Neural cell (in vitro differentiated cells): ENCODE data around the gene USP38. TPM values are rescaled to one million over a fixed set of nuclear protein-coding genes. Genes with fewer than 3 reads are reported as not detected.
"Not testable (repeated sequence)": the region's sequence is repeated elsewhere in the genome, so short reads cannot be mapped to it uniquely, and the experiment has no call there.

ENCODE experiments used
- H2AFZ ChIP-seq: fragments of 200-600, 300-800 bp; sonication (generic), shearing (Covaris generic); 2 replicates; pipeline ENCODE4 v1.6.0; 2014; ENCODE audit warnings: low read depth, mild to moderate bottlenecking, antibody characterized with exemption, low read length, moderate library complexity
- H3F3A ChIP-seq: fragments of 200-600 bp; shearing (Covaris generic); 2 replicates; pipeline ENCODE4 v1.6.1; 2016; ENCODE audit warnings: mild to moderate bottlenecking, moderate library complexity, mixed read lengths, antibody characterized with exemption, low read length; ENCODE audit not compliant: insufficient read depth, poor library complexity, severe bottlenecking
- H3K27ac ChIP-seq: fragments of 200-600, 300-800 bp; sonication (generic), shearing (Covaris generic); 2 replicates; pipeline ENCODE4 v1.5.1; 2014; ENCODE audit warnings: mild to moderate bottlenecking, low read length, moderate library complexity
- H3K27me3 ChIP-seq: fragments of 300-800, 200-600 bp; sonication (generic), shearing (Covaris generic); 2 replicates; pipeline ENCODE4 v1.6.0; 2014; ENCODE audit warnings: mild to moderate bottlenecking, low read depth, low read length, moderate library complexity; ENCODE audit not compliant: insufficient read depth
- H3K36me3 ChIP-seq: fragments of 300-800, 200-600 bp; sonication (generic), shearing (Covaris generic); 2 replicates; pipeline ENCODE4 v1.5.1; 2014; ENCODE audit warnings: mild to moderate bottlenecking, antibody characterized with exemption, low read length, moderate library complexity; ENCODE audit not compliant: insufficient read depth
- H3K4me2 ChIP-seq: fragments of 300-800, 200-600 bp; sonication (generic), shearing (Covaris generic); 2 replicates; pipeline ENCODE4 v1.6.0; 2014; ENCODE audit warnings: mild to moderate bottlenecking, low read length
- H3K4me3 ChIP-seq: fragments of 300-800, 200-600 bp; sonication (generic), shearing (Covaris generic); 2 replicates; pipeline ENCODE4 v1.5.1; 2014; ENCODE audit warnings: mild to moderate bottlenecking, low read length, moderate library complexity
- H3K79me2 ChIP-seq: fragments of 200-600 bp; shearing (Covaris generic); replicated peaks from 2 replicates; pipeline ENCODE4 v1.6.0; 2014; ENCODE audit warnings: mild to moderate bottlenecking, low read length, moderate library complexity; ENCODE audit not compliant: insufficient read depth
- H3K9ac ChIP-seq: fragments of 300-800, 200-600 bp; sonication (generic), shearing (Covaris generic); 2 replicates; pipeline ENCODE4 v1.6.1; 2016; ENCODE audit warnings: mild to moderate bottlenecking, low read length, mixed read lengths
- H3K9me2 ChIP-seq: fragments of 200-600 bp; shearing (Covaris generic); 2 replicates; pipeline ENCODE4 v1.6.1; 2016; ENCODE audit warnings: mild to moderate bottlenecking, low read length, mixed read lengths; ENCODE audit not compliant: insufficient read depth
- H3K9me3 ChIP-seq: fragments of 200-600, 300-800 bp; sonication (generic), shearing (Covaris generic); 2 replicates; pipeline ENCODE4 v1.6.1; 2016; ENCODE audit warnings: mild to moderate bottlenecking, mixed run types, low read length, moderate library complexity, mixed read lengths
- H4K20me1 ChIP-seq: fragments of 200-600 bp; shearing (Covaris generic); 2 replicates; pipeline ENCODE4 v1.6.1; 2016; ENCODE audit warnings: mild to moderate bottlenecking, mixed run types; ENCODE audit not compliant: insufficient read depth
- EP300 ChIP-seq: fragments of 450-650 bp; conservative IDR thresholded peaks from 2 replicates; pipeline ENCODE4 v1.6.1; 2014; ENCODE audit warnings: antibody characterized with exemption, mild to moderate bottlenecking, moderate library complexity; ENCODE audit not compliant: poor library complexity, severe bottlenecking
- EZH2 ChIP-seq: fragments of 200-600, 300-800 bp; shearing (Covaris generic), sonication (generic); IDR thresholded peaks from 2 replicates; pipeline ENCODE4 v1.6.1; 2014; ENCODE audit warnings: antibody characterized with exemption, low read length, borderline replicate concordance, mild to moderate bottlenecking; ENCODE audit not compliant: insufficient read depth, poor library complexity, severe bottlenecking
- MXI1 ChIP-seq: fragments of 450-650 bp; conservative IDR thresholded peaks from 2 replicates; pipeline ENCODE4 v1.6.1; 2014; ENCODE audit warnings: antibody characterized with exemption, mild to moderate bottlenecking; ENCODE audit not compliant: poor library complexity, severe bottlenecking
- POLR2AphosphoS5 ChIP-seq: IDR thresholded peaks from 2 replicates; pipeline ENCODE4 v1.6.1; 2012
- RAD21 ChIP-seq: fragments of 450-650 bp; conservative IDR thresholded peaks from 2 replicates; pipeline ENCODE4 v1.6.1; 2014; ENCODE audit warnings: antibody characterized with exemption, mild to moderate bottlenecking, moderate library complexity
- REST ChIP-seq: IDR thresholded peaks from 2 replicates; pipeline ENCODE4 v1.6.1; 2012; ENCODE audit warnings: borderline replicate concordance
- SMC3 ChIP-seq: fragments of 450-650 bp; conservative IDR thresholded peaks from 2 replicates; pipeline ENCODE4 v1.6.1; 2014; ENCODE audit warnings: antibody characterized with exemption, mild to moderate bottlenecking, moderate library complexity; ENCODE audit not compliant: poor library complexity
- TAF1 ChIP-seq: IDR thresholded peaks from 2 replicates; pipeline ENCODE4 v1.6.1; 2012; ENCODE audit warnings: low read depth
- polyA plus RNA-seq: library from polyadenylated mRNA; depleted of rRNA; stranded (reverse); fragments of >200 nt; gene quantifications from 2 replicates; pipeline ENCODE4 v1.2.3, GENCODE V29; 2014
- TF ChIP-seq, protein P1 (sequence below): fragments of 450-650 bp; IDR thresholded peaks from 2 replicates; pipeline ENCODE4 v1.5.1; 2014; ENCODE audit warnings: antibody characterized with exemption, mild to moderate bottlenecking, moderate library complexity; ENCODE audit not compliant: poor library complexity, severe bottlenecking

The USP38 gene
- polyA plus RNA-seq, 1 donor from 2014 or later, result 9.5 TPM

DNA sequence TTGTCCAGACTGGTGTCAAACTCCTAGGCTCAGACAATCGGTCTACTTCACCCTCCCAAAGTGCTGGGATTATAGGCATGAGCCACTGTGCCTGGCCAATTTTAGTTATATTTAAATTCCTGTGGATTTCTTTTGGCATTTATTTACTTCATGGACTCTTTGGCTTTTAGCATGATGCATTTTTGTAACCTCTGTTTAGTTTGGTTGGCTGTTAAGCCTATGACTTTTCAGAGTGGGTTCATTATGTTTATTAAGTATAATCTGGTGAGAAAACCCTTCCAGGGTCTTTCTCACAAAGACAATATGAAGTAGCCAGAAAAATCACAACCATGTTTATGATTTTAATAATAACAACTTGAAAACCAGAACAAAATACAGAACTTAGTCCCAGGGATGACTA, 49.4 kb downstream of the USP38 start:
- H4K20me1 ChIP-seq, result no peaks in the 10 kb centered on the region
- no peak overlapping the region for H3K4me3 ChIP-seq
- no peaks in the 10 kb centered on the region for H3K79me2 ChIP-seq

DNA sequence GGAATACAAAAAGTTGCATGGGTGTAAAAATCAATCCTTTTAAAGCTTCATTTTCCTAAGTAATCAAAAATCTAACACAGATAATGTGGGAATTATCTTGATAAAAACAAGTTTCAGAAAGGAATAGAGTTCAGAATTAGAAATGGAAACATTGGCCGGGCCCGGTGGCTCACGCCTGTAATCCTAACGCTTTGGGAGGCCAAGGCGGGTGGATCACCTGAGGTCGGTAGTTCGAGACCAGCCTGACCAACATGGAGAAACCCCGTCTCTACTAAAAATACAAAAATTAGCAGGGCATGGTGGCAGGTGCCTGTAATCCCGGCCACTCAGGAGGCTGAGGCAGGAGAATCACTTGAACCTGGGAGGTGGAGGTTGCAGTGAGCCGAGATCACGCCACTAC, 52.5 kb downstream of the USP38 start:
- not testable (repeated sequence) for H3F3A ChIP-seq, H3K9me2 ChIP-seq, H3K4me3 ChIP-seq, H3K36me3 ChIP-seq, H3K27me3 ChIP-seq, H3K9me3 ChIP-seq, H2AFZ ChIP-seq, H3K27ac ChIP-seq, H3K4me2 ChIP-seq, H3K9ac ChIP-seq, H4K20me1 ChIP-seq, H3K79me2 ChIP-seq

More for the DNA sequence above, 49.4 kb downstream of the USP38 start:
- TF ChIP-seq RAD21, result no peak
- no peak for TF ChIP-seq EP300
- TF ChIP-seq EZH2, result no peak
- no peaks in the 10 kb centered on the region for H3K9me2 ChIP-seq
- no peak overlapping the region for H2AFZ ChIP-seq
- H3K9me3 ChIP-seq, result no peaks in the 10 kb centered on the region
- H3K36me3 ChIP-seq, result no peaks in the 10 kb centered on the region
- no peaks in the 10 kb centered on the region for H3F3A ChIP-seq
- no peak overlapping the region for H3K27ac ChIP-seq
- no peak overlapping the region for H3K9ac ChIP-seq
- H3K27me3 ChIP-seq, result no peaks in the 10 kb centered on the region
- no peak overlapping the region for H3K4me2 ChIP-seq

- Histone ChIP-seq H3K9ac (no peak overlapping the region), H3K36me3 (no peaks in the 10 kb centered on the region), H3K27ac (no peak overlapping the region), H3F3A (no peaks in the 10 kb centered on the region), H4K20me1 (no peaks in the 10 kb centered on the region), H3K27me3 (no peaks in the 10 kb centered on the region), H3K9me3 (no peaks in the 10 kb centered on the region), H2AFZ (no peak overlapping the region), H3K4me2 (no peak overlapping the region), H3K9me2 (no peaks in the 10 kb centered on the region), H3K4me3 (no peak overlapping the region), H3K79me2 (no peaks in the 10 kb centered on the region)
- TF ChIP-seq RAD21, result no peak
- no peak for TF ChIP-seq MXI1
- TF ChIP-seq SMC3, result no peak
- TF ChIP-seq REST, result no peak
- no peak for TF ChIP-seq EZH2
- TF ChIP-seq, protein P1, sequence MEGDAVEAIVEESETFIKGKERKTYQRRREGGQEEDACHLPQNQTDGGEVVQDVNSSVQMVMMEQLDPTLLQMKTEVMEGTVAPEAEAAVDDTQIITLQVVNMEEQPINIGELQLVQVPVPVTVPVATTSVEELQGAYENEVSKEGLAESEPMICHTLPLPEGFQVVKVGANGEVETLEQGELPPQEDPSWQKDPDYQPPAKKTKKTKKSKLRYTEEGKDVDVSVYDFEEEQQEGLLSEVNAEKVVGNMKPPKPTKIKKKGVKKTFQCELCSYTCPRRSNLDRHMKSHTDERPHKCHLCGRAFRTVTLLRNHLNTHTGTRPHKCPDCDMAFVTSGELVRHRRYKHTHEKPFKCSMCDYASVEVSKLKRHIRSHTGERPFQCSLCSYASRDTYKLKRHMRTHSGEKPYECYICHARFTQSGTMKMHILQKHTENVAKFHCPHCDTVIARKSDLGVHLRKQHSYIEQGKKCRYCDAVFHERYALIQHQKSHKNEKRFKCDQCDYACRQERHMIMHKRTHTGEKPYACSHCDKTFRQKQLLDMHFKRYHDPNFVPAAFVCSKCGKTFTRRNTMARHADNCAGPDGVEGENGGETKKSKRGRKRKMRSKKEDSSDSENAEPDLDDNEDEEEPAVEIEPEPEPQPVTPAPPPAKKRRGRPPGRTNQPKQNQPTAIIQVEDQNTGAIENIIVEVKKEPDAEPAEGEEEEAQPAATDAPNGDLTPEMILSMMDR, result no peak
- TF ChIP-seq TAF1, result no peak
- TF ChIP-seq POLR2AphosphoS5, result no peak
- TF ChIP-seq EP300, result no peak
Measured at GRCh38 chr4:143240939-143241679, 56.4 kb downstream of the USP38 start.
